ENCODE results near the gene KRT6A.
"Not testable (repeated sequence)": the region's sequence is repeated elsewhere in the genome, so short reads cannot be mapped to it uniquely, and the experiment has no call there.

- TF ChIP-seq CTCF (conservative IDR thresholded peaks at IDR 0.05; ENCODE audit: low read depth, low read length); EZH2 (IDR thresholded peaks at IDR 0.05; ENCODE audit: borderline replicate concordance, low read depth, low read length, poor library complexity, severe bottlenecking): not testable (repeated sequence)
Observed at GRCh38 chr12:52491495-52491894, 1.6 kb downstream of the KRT6A start.

All from A673 (cell line).